Astrocyte of the cerebellum (primary cell): Measurements from ENCODE around the gene KCTD13.
"Not testable (repeated sequence)": the region's sequence is repeated elsewhere in the genome, so short reads cannot be mapped to it uniquely, and the experiment has no call there.

Experiments used
- DNase-seq: peaks from one replicate; pipeline ENCODE4 v3.0.0-alpha.2; 2011; ENCODE audit warnings: low read depth
- H3K4me3 ChIP-seq: 2 replicates; pipeline ENCODE4 v1.5.1; 2011; ENCODE audit warnings: mild to moderate bottlenecking, low read depth, low read length, moderate library complexity
- CTCF ChIP-seq: IDR thresholded peaks from 2 replicates; pipeline ENCODE4 v1.5.1; 2012; ENCODE audit warnings: low read length, low read depth, moderate library complexity, mild to moderate bottlenecking; ENCODE audit errors: missing control alignments
- in situ Hi-C: cut with HindIII; loops from 2 replicates; pipeline ENCODE4 v1.10.0; 2017; ENCODE audit warnings: low sequenced_read_pairs

Gene KCTD13

DNA sequence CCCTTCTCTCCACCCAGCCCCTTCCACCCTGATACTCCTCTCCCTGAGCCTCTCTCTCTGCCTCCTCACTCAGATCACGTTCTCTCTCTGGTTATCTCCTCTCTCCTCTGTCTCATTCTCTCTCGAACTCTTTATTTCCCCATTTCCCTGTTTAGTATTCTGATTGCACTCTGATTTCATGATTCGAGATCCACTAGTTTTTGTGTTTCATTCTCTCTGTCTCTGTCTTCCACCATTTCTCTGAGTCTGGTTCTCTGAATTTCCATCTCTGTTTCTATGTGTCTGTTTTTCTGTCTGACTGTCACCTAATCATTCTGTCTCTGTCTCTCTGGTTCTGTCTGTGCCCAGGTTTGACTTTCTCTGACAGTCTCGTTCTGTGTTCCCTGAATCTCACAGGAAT lies 28.7 kb downstream of the KCTD13 start:
- no peak for TF ChIP-seq CTCF
- in situ Hi-C loops, result no loop called here
- no peak for DNase-seq
- H3K4me3 ChIP-seq, result no peak overlapping the region

DNA sequence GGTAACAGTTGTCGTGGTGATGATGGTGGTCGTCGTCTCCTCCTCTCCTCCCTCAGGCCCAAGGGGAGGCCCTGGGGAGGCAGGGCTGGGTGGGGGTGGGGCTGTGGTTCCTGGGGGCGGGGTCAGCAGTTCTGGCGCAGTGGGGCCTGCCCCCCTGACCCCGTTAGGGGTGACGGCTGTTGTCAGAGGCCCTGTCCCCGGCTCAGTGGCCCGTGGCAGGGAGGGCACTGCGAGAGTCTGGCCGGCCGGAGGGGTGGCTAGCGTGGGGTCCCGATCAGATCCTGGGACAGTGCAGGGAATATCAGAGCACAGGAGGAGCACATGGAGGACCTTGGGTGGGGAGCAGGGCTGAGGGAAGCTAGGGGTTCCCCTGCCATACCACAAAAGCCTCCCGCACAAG lies 29.2 kb downstream of the KCTD13 start:
- no peak overlapping the region for H3K4me3 ChIP-seq
- no peak for DNase-seq
- in situ Hi-C loops, result no loop called here
- TF ChIP-seq CTCF, result no peak

GRCh38 chr16:29894352-29894751 lies 31.7 kb downstream of the KCTD13 start:
- no peak for DNase-seq
- TF ChIP-seq CTCF, result no peak
- in situ Hi-C loops, result no loop called here
- no peak overlapping the region for H3K4me3 ChIP-seq

- TF ChIP-seq CTCF, result no peak
- no peak overlapping the region for H3K4me3 ChIP-seq
- no peak for DNase-seq
- in situ Hi-C loops, result no loop called here
Measured at GRCh38 chr16:29893553-29893952, 32.5 kb downstream of the KCTD13 start.

- no peak overlapping the region for H3K4me3 ChIP-seq
- in situ Hi-C loops, result no loop called here
- no peak for TF ChIP-seq CTCF
- DNase-seq, result no peak
Measured at GRCh38 chr16:29892458-29892813, 33.6 kb downstream of the KCTD13 start.

- no peak overlapping the region for H3K4me3 ChIP-seq
- no peak for TF ChIP-seq CTCF
- in situ Hi-C loops, result no loop called here
- no peak for DNase-seq
Measured at GRCh38 chr16:29891525-29892457, 34.2 kb downstream of the KCTD13 start.

DNA sequence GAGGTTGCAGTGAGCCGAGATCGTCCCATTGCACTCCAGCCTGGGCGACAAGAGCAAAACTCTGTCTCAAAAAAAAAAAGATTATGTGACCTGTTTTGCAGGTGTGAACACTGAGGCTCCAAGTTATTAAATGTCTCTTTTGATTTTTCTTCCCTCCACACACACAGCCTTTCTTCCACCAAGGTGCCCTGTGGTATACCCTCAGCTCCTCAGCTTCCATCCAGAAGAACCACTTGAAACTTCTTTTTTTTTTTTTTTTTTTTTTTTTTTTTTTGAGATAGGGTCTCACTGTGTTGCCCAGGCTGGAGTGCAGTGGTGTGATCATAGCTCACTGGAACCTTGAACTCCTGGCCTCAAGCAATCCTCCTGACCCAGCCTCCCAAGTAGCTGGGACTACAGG lies 36.7 kb downstream of the KCTD13 start:
- DNase-seq, in situ Hi-C loops, H3K4me3 ChIP-seq: not testable (repeated sequence)
